WTC11 (cell line): ENCODE measurements around the gene SMOC2.

ENCODE experiments used
- GRHL2 ChIP-seq: fragments of 250-450 bp; sonication (Bioruptor Pico); IDR thresholded peaks from 2 replicates; pipeline ENCODE4 v1.8.0; 2022; ENCODE audit warnings: mild to moderate bottlenecking, moderate library complexity; ENCODE audit not compliant: insufficient replicate concordance, severe bottlenecking
- SP1 ChIP-seq: sonication (generic); formaldehyde crosslinking; conservative IDR thresholded peaks from 2 replicates; pipeline ENCODE4 v1.8.1; 2022; ENCODE audit warnings: missing genetic modification reagents
- TEAD4 ChIP-seq: sonication (generic); formaldehyde crosslinking; IDR thresholded peaks from 2 replicates; pipeline ENCODE4 v1.8.0; 2022; ENCODE audit warnings: mild to moderate bottlenecking, missing genetic modification reagents
- ZNF121 ChIP-seq: sonication (generic); formaldehyde crosslinking; IDR thresholded peaks from 2 replicates; pipeline ENCODE4 v1.8.0; 2023; ENCODE audit warnings: missing genetic modification reagents
- TF ChIP-seq, protein P1 (sequence below): fragments of 200-600 bp; IDR thresholded peaks from 2 replicates; pipeline ENCODE4 v1.8.0; 2022; ENCODE audit warnings: antibody characterized with exemption
- TF ChIP-seq, protein P2 (sequence below): sonication (generic); formaldehyde crosslinking; IDR thresholded peaks from 2 replicates; pipeline ENCODE4 v1.8.0; 2022; ENCODE audit warnings: mild to moderate bottlenecking, missing genetic modification reagents
- TF ChIP-seq, protein P3 (sequence below): sonication (generic); formaldehyde crosslinking; IDR thresholded peaks from 2 replicates; pipeline ENCODE4 v1.8.1; 2023; ENCODE audit warnings: mild to moderate bottlenecking, missing genetic modification reagents, moderate library complexity
- TF ChIP-seq, protein P4 (sequence below): sonication (generic); formaldehyde crosslinking; IDR thresholded peaks from 2 replicates; pipeline ENCODE4 v1.8.0; 2022; ENCODE audit warnings: mild to moderate bottlenecking, missing genetic modification reagents

DNA sequence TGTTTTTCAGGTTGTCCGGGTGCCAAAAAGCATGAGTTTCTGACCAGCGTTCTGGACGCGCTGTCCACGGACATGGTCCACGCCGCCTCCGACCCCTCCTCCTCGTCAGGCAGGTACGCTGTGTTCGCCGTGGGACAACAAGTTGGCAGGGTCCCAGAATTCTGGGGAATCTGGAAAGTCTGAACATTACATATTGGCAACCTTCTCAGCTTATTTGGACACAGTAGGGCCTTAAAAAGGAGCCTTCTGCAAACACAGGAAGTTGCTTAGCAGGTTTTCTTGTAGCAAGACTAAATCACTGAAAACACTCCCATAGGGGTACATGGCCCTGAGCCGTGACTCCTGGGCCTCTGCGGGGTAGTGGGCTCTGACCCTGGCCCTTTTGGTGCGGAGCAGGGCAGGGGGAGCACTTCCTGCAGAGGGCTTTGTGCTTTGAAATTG lies 209.7 kb downstream of the SMOC2 start:
- TF ChIP-seq, protein P1, sequence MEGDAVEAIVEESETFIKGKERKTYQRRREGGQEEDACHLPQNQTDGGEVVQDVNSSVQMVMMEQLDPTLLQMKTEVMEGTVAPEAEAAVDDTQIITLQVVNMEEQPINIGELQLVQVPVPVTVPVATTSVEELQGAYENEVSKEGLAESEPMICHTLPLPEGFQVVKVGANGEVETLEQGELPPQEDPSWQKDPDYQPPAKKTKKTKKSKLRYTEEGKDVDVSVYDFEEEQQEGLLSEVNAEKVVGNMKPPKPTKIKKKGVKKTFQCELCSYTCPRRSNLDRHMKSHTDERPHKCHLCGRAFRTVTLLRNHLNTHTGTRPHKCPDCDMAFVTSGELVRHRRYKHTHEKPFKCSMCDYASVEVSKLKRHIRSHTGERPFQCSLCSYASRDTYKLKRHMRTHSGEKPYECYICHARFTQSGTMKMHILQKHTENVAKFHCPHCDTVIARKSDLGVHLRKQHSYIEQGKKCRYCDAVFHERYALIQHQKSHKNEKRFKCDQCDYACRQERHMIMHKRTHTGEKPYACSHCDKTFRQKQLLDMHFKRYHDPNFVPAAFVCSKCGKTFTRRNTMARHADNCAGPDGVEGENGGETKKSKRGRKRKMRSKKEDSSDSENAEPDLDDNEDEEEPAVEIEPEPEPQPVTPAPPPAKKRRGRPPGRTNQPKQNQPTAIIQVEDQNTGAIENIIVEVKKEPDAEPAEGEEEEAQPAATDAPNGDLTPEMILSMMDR = no peak
- TF ChIP-seq, protein P2, sequence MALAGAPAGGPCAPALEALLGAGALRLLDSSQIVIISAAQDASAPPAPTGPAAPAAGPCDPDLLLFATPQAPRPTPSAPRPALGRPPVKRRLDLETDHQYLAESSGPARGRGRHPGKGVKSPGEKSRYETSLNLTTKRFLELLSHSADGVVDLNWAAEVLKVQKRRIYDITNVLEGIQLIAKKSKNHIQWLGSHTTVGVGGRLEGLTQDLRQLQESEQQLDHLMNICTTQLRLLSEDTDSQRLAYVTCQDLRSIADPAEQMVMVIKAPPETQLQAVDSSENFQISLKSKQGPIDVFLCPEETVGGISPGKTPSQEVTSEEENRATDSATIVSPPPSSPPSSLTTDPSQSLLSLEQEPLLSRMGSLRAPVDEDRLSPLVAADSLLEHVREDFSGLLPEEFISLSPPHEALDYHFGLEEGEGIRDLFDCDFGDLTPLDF (CRISPR knock-in tag) = no peak
- TF ChIP-seq TEAD4 (CRISPR knock-in tag) (no peak), ZNF121 (CRISPR knock-in tag) (no peak), GRHL2 (CRISPR knock-in tag) (no peak), SP1 (CRISPR knock-in tag) (no peak)
- TF ChIP-seq, protein P3, sequence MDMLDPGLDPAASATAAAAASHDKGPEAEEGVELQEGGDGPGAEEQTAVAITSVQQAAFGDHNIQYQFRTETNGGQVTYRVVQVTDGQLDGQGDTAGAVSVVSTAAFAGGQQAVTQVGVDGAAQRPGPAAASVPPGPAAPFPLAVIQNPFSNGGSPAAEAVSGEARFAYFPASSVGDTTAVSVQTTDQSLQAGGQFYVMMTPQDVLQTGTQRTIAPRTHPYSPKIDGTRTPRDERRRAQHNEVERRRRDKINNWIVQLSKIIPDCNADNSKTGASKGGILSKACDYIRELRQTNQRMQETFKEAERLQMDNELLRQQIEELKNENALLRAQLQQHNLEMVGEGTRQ = no peak
- TF ChIP-seq, protein P4, sequence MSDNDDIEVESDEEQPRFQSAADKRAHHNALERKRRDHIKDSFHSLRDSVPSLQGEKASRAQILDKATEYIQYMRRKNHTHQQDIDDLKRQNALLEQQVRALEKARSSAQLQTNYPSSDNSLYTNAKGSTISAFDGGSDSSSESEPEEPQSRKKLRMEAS = no peak
